Activated CD4-positive, alpha-beta T cell treated with anti-CD3 and anti-CD28 coated beads, Interleukin-2, amount 50 U/mL, for 48 hours (primary cell): ENCODE measurements around the gene CCDC74B.
"Not testable (repeated sequence)": the region's sequence is repeated elsewhere in the genome, so short reads cannot be mapped to it uniquely, and the experiment has no call there.

ENCODE experiments used
- DNase-seq, 2 experiments: peaks; one replicate each; pipeline ENCODE4 v3.0.0-alpha.2; 2020

Gene CCDC74B

DNA sequence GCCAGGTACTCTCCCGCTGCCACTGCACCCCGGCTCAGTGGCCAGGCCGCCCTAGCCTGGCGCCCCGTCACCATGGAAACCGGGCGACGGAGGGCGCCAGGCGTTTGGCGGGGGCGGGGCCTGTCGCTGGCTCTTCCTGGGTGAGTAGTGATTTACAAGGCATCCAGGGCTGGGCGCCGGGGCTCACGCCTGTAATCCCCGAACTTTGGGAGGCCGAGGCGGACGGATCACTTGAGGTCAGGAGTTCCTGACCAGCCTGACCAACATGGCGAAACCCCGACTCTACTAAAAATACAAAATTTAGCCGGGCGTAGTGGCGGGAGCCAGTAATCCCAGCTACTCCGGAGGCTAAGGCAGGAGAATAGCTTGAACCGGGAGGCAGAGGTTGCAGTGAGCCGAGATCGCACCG is at the start of gene CCDC74B:
Gene CCDC74B (minus strand): TSS at position 107 of the 409 bp plus-strand sequence. CDS start 116 bp downstream, outside the sequence.
- DNase-seq = peak; percentile 65 to 73

DNA sequence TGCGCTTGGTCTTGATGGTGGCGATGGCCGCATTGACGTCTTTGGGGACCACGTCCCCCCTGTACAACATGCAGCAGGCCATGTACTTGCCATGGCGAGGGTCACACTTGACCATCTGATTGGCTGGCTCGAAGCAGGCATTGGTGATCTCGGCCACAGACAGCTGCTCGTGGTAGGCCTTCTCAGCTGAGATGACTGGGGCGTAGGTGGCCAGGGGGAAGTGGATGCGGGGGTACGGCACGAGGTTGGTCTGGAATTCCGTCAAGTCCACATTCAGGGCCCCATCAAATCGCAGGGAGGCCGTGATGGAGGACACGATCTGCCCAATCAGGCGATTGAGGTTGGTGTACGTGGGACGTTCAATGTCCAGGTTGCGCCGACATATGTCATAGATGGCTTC is 48.9 kb upstream of the CCDC74B start:
- not testable (repeated sequence) for DNase-seq

DNA sequence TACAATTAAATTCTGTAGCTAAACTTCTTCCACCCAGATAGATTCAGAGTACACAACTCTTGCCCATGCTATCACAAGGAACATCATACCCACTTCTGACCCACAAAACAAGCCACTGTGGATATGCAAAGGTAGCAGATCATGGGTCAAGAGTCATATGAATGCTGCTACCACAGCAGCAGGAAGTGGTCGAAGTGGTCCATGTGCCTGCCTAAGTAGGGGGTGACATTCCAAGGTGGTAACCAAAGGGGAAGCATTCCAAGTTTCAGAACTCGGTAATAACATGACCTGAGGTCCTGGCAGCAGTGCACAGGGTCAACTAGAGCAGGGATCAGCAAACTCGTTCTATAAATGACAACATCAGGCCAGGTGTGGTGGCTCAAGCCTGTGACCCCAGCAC is 47.5 kb upstream of the CCDC74B start:
- DNase-seq = not testable (repeated sequence)

DNA sequence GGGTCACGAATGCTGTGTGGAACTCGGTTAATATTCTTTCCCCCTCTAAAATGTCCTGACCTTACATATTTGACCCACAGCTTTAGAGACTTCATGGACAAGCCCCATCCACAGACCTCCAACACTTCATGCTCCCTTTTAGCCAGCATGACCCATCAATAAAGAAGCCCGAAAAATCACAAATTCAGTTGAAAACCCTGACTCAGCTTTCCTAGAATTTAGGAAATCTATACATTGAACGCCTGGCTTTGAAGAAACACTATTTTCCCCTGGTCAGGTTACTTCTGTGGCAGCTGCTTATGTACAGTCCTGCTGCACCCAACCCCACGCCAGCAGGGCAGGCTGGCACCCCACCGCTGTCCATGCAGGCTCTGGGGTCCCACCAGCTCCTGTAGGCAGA is 46.4 kb upstream of the CCDC74B start:
- DNase-seq = not testable (repeated sequence)

- no peak for DNase-seq
These were observed 45.3 kb upstream of the CCDC74B start for GRCh38 chr2:130190237-130190636.

- DNase-seq = not testable (repeated sequence)
These were observed 44.0 kb upstream of the CCDC74B start for GRCh38 chr2:130188958-130189357.

GRCh38 chr2:130187859-130188792 is 43.2 kb upstream of the CCDC74B start:
- DNase-seq = not testable (repeated sequence)

DNA sequence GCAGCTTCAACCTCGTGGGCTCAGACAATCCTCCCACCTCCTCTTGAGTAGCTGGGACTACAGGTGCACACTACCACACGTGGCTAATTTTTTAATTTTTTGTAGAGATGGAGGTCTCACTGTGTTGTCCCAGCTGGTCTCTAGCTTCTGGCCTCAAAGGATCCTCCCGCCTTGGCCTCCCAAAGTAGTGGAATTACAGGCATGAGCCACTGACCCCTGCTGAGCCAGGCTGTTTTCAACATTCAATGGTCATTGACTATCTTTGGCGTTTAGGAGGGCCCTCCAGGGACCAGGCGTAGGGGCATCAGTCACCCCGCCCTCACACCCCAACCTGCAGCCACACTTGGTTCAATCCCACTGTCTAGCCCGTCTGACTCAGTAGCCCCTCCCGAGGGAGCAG is 42.4 kb upstream of the CCDC74B start:
- DNase-seq = no peak

- no peak for DNase-seq
These were observed 41.5 kb upstream of the CCDC74B start for GRCh38 chr2:130186391-130186790.

- DNase-seq = no peak
These were observed 41.0 kb upstream of the CCDC74B start for GRCh38 chr2:130185896-130186295.

GRCh38 chr2:130185436-130185835 is 40.5 kb upstream of the CCDC74B start:
- DNase-seq = no peak

DNA sequence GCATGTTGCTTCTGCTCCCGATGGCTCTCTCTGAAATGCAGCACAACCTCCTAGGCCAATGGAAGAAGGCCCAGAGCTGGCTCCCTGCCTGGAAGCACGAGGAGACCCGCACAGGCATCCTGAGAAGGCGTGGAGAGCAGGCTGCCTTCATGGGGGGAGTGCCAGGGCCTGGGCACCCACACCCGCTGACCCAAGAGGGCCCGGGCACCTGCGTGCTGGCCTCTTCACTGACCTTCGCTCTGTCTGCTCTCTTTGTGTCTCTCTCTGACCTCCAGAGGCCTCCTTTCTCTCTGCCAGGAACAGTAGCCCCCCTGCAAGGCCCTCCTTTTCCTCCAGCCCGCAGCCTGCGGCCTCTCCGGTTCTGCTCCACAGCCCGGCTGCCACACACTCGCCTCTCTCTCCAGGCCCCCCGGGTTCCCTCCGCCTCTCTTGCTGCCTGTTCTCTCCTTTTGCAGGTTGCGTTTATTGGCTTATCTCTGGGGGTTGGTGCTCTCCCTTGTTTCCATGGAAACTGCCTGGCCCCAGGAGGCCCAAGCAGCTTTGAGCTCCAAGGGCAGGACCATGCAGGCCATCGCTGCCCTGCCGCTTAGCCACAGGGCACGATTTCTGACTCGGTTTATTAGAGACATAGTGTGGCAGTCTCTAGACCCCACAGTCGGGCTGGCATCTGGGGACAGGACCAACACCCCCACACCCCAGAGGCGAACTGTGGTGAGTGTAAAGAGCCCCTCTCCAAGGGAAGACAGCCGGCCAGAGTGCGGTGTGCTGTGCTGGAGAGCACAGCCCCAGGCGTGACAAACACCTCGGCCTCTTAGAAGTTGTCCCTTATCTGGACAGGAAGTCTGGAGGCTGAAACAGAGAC is 38.8 kb upstream of the CCDC74B start:
- DNase-seq = no peak

GRCh38 chr2:130182826-130183511 is 38.1 kb upstream of the CCDC74B start:
- peak; percentile 15 to 18 for DNase-seq

GRCh38 chr2:130181880-130182682 is 37.2 kb upstream of the CCDC74B start, which contains the start of gene MZT2B:
Gene MZT2B, plus strand, starts transcription at chr2:130182262. Its CDS starts 21 bp downstream, at chr2:130182283.
- DNase-seq = peak; percentile 91 to 92

DNA sequence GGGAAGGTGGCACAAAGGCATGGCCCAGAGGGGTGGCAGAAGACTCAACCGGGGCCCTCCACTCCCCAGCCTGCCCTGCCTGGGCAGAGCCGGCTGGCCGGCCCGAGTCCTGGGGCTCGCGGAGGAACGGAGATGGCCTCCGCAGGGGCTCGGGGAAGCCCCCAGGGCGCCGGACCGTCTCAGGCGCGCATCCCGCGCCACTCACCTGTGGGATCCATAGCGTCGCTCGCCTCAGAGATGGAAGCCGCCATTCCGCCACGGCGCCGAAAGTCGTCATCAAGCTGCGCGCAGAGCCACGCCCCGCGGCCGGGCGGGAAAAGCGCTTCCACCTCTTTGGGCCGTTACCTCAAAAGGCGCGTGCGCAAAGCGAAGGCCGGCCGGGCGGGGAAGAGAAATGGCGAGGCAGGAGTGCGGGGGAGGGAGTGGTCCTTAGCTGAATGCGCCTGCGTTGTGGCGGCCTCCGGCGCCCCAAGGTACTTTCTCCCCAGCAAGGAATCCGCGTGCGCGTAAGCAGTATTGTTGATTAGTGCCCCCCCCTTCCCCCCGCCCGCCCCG is 36.5 kb upstream of the CCDC74B start, which contains the start of gene SMPD4:
Gene SMPD4 (minus strand): TSS at position 278 of the 555 bp plus-strand sequence. CDS start 5,010 bp downstream, outside the sequence.
- DNase-seq = peak; percentile 97

DNA sequence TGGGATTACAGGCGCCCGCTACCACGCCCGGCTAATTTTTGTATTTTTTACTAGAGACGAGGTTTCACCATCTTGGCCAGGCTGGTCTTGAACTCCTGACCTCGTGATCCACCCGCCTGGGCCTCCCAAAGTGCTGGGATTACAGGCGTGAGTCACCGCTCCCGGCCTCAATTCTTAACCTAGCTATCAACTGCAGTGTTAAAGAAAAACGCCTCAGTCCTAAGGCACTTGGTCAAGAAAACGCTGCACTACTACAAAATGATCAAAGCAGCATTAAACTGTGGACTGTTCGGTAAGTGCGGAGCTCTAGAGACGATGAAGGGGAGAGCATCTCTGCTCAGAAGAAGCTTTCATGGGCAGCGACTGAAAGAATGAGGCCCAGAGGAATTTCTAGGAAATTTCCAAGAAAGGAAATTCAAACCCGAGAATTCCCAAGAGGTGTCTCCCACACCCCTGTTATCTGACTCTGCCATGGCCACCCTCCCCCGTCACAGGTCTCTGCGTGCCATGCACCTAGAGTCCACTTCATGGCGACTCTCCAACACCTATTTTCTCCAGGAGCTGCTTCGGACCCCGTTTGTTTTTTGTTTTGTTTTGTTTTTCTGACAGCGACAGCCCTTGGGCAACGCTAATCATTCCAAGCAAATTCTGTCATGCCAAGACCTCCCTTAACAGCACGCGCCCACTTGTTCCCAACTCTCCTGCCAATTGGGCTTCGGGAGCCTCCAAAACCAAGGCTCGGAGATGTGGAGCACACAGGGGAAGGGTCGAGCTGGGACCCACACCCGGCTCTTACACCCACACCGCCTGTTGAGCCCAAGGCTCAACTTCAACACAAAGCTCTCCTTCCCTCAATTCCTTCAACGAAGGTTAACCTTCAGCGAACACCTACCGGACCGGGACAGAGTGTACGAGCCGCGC is 35.8 kb upstream of the CCDC74B start:
- DNase-seq = not testable (repeated sequence)

- not testable (repeated sequence) for DNase-seq
These were observed 30.0 kb upstream of the CCDC74B start for GRCh38 chr2:130174866-130175265.

DNA sequence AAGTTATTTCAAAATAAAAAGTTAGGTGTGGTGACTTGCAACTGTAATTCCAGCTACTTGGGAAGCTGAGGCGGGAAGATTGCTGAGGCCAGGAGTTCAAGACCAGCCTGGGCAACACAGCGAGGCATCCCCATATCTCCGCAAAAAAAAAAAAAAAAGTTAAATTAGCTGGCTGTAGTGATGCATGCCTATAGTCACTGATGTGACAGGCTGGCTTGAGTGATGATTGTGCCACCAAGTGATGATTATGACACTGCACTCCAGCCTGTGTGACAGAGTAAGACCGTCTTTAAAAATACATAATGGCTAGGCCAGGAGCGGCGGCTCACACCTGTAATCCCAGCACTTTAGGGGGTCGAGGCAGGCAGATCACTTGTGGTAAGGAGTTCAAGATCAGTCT is 25.0 kb upstream of the CCDC74B start:
- DNase-seq = no peak

DNA sequence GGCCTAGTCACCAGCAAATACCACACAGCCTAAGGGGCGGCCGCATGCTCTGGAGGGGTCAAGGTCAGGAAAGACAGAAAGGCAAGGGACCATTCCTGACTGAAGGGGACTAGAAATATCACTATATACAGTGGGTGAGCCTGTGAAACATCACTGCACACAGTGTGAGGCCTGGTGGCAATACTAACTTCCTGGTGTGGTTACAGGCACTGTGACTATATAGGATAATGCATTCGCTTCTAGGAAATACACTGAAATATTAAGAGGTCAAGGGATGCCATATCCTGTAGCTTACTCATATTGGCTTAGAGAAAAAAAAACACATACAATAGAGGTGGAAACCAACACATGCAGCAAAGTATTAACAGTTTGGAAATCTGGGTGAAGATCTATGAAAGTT is 24.3 kb upstream of the CCDC74B start:
- DNase-seq = not testable (repeated sequence)

GRCh38 chr2:130166611-130167010 is 21.7 kb upstream of the CCDC74B start:
- not testable (repeated sequence) for DNase-seq
